Measurements from ENCODE around the gene ATP6V1C2. TPM values are rescaled to one million over a fixed set of nuclear protein-coding genes. Genes with fewer than 3 reads are reported as not detected.

The ATP6V1C2 gene
- total and polyA plus RNA-seq, 2 experiments from 2014 or later: 0.14 to 2.1 TPM

DNA sequence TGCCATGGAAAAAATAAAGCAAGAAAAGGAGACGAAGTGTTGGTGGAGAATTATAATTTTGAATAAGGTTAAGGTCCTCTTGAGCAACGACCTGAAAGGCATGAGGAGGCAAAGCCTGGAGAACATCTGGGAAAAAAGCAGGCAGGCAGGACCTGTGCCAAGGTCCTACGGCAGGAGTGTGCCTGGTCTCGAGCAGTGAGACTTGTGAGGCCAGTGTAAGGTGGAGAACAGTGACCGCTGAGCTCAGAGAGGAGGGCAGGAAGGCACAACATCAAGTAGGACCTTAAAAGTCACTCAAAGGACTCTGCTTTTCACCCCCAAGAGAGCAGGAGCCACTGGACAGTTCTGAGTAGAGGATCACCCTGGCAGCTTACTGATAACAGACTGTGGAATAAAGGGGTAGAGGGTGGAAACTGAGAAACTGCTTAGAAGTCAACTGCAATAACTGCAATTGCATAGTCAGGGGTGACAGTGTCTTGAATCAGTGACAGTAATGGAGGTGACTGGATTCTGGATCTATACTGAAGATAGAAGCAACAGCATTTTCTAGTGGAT is 35.2 kb upstream of the ATP6V1C2 start:
- Mint-ChIP-seq H3K9me3 (no peaks in the 10 kb centered on the region; the same call in 1 of the 3 replicates), H3K36me3 (ENCODE audit: low read depth) (peaks cover 13% of the 10 kb centered on the region), H3K27me3 (ENCODE audit: insufficient read depth, low read depth, poor library complexity) (peaks cover 4% of the 10 kb centered on the region), H3K27ac (no peak overlapping the region), H3K4me3 (no peak overlapping the region), H3K4me1 (peaks cover 3% of the 10 kb centered on the region; the same call in 1 of the 3 replicates)
- no peak for TF ChIP-seq EZH2phosphoT487 (IDR thresholded peaks at IDR 0.05; ENCODE audit: unreplicated experiment)
- TF ChIP-seq, protein P1, sequence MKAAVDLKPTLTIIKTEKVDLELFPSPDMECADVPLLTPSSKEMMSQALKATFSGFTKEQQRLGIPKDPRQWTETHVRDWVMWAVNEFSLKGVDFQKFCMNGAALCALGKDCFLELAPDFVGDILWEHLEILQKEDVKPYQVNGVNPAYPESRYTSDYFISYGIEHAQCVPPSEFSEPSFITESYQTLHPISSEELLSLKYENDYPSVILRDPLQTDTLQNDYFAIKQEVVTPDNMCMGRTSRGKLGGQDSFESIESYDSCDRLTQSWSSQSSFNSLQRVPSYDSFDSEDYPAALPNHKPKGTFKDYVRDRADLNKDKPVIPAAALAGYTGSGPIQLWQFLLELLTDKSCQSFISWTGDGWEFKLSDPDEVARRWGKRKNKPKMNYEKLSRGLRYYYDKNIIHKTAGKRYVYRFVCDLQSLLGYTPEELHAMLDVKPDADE (IDR thresholded peaks at IDR 0.05): no peak
- TF ChIP-seq JUNB (IDR thresholded peaks at IDR 0.05; ENCODE audit: unreplicated experiment): no peak
- no peak for TF ChIP-seq POLR2AphosphoS5 (IDR thresholded peaks at IDR 0.05; ENCODE audit: low read depth)
- TF ChIP-seq, protein P2, sequence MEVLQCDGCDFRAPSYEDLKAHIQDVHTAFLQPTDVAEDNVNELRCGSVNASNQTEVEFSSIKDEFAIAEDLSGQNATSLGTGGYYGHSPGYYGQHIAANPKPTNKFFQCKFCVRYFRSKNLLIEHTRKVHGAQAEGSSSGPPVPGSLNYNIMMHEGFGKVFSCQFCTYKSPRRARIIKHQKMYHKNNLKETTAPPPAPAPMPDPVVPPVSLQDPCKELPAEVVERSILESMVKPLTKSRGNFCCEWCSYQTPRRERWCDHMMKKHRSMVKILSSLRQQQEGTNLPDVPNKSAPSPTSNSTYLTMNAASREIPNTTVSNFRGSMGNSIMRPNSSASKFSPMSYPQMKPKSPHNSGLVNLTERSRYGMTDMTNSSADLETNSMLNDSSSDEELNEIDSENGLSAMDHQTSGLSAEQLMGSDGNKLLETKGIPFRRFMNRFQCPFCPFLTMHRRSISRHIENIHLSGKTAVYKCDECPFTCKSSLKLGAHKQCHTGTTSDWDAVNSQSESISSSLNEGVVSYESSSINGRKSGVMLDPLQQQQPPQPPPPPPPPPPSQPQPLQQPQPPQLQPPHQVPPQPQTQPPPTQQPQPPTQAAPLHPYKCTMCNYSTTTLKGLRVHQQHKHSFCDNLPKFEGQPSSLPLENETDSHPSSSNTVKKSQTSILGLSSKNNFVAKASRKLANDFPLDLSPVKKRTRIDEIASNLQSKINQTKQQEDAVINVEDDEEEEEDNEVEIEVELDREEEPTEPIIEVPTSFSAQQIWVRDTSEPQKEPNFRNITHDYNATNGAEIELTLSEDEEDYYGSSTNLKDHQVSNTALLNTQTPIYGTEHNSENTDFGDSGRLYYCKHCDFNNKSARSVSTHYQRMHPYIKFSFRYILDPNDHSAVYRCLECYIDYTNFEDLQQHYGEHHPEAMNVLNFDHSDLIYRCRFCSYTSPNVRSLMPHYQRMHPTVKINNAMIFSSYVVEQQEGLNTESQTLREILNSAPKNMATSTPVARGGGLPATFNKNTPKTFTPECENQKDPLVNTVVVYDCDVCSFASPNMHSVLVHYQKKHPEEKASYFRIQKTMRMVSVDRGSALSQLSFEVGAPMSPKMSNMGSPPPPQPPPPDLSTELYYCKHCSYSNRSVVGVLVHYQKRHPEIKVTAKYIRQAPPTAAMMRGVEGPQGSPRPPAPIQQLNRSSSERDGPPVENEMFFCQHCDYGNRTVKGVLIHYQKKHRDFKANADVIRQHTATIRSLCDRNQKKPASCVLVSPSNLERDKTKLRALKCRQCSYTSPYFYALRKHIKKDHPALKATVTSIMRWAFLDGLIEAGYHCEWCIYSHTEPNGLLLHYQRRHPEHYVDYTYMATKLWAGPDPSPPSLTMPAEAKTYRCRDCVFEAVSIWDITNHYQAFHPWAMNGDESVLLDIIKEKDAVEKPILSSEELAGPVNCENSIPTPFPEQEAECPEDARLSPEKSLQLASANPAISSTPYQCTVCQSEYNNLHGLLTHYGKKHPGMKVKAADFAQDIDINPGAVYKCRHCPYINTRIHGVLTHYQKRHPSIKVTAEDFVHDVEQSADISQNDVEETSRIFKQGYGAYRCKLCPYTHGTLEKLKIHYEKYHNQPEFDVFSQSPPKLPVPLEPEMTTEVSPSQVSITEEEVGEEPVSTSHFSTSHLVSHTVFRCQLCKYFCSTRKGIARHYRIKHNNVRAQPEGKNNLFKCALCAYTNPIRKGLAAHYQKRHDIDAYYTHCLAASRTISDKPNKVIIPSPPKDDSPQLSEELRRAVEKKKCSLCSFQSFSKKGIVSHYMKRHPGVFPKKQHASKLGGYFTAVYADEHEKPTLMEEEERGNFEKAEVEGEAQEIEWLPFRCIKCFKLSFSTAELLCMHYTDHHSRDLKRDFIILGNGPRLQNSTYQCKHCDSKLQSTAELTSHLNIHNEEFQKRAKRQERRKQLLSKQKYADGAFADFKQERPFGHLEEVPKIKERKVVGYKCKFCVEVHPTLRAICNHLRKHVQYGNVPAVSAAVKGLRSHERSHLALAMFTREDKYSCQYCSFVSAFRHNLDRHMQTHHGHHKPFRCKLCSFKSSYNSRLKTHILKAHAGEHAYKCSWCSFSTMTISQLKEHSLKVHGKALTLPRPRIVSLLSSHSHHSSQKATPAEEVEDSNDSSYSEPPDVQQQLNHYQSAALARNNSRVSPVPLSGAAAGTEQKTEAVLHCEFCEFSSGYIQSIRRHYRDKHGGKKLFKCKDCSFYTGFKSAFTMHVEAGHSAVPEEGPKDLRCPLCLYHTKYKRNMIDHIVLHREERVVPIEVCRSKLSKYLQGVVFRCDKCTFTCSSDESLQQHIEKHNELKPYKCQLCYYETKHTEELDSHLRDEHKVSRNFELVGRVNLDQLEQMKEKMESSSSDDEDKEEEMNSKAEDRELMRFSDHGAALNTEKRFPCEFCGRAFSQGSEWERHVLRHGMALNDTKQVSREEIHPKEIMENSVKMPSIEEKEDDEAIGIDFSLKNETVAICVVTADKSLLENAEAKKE (CRISPR knock-in tag; IDR thresholded peaks at IDR 0.05): no peak
- TF ChIP-seq CREB1 (CRISPR knock-in tag; IDR thresholded peaks at IDR 0.05; ENCODE audit: low read depth): no peak
- no peak for TF ChIP-seq NANOG (IDR thresholded peaks at IDR 0.05; ENCODE audit: borderline replicate concordance)
- TF ChIP-seq EZH2 (IDR thresholded peaks at IDR 0.05; ENCODE audit: low read depth, unreplicated experiment): no peak
- no peak for TF ChIP-seq ZNF114 (CRISPR knock-in tag; IDR thresholded peaks at IDR 0.05)
- TF ChIP-seq ZNF331 (CRISPR knock-in tag; IDR thresholded peaks at IDR 0.05; ENCODE audit: low read depth): no peak
- TF ChIP-seq, protein P3, sequence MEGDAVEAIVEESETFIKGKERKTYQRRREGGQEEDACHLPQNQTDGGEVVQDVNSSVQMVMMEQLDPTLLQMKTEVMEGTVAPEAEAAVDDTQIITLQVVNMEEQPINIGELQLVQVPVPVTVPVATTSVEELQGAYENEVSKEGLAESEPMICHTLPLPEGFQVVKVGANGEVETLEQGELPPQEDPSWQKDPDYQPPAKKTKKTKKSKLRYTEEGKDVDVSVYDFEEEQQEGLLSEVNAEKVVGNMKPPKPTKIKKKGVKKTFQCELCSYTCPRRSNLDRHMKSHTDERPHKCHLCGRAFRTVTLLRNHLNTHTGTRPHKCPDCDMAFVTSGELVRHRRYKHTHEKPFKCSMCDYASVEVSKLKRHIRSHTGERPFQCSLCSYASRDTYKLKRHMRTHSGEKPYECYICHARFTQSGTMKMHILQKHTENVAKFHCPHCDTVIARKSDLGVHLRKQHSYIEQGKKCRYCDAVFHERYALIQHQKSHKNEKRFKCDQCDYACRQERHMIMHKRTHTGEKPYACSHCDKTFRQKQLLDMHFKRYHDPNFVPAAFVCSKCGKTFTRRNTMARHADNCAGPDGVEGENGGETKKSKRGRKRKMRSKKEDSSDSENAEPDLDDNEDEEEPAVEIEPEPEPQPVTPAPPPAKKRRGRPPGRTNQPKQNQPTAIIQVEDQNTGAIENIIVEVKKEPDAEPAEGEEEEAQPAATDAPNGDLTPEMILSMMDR (conservative IDR thresholded peaks at IDR 0.05; ENCODE audit: low read depth in 2 of 2): no peak
- TF ChIP-seq, protein P4, sequence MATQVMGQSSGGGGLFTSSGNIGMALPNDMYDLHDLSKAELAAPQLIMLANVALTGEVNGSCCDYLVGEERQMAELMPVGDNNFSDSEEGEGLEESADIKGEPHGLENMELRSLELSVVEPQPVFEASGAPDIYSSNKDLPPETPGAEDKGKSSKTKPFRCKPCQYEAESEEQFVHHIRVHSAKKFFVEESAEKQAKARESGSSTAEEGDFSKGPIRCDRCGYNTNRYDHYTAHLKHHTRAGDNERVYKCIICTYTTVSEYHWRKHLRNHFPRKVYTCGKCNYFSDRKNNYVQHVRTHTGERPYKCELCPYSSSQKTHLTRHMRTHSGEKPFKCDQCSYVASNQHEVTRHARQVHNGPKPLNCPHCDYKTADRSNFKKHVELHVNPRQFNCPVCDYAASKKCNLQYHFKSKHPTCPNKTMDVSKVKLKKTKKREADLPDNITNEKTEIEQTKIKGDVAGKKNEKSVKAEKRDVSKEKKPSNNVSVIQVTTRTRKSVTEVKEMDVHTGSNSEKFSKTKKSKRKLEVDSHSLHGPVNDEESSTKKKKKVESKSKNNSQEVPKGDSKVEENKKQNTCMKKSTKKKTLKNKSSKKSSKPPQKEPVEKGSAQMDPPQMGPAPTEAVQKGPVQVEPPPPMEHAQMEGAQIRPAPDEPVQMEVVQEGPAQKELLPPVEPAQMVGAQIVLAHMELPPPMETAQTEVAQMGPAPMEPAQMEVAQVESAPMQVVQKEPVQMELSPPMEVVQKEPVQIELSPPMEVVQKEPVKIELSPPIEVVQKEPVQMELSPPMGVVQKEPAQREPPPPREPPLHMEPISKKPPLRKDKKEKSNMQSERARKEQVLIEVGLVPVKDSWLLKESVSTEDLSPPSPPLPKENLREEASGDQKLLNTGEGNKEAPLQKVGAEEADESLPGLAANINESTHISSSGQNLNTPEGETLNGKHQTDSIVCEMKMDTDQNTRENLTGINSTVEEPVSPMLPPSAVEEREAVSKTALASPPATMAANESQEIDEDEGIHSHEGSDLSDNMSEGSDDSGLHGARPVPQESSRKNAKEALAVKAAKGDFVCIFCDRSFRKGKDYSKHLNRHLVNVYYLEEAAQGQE (IDR thresholded peaks at IDR 0.05; ENCODE audit: unreplicated experiment): no peak
- no peak for TF ChIP-seq STAT1 (IDR thresholded peaks at IDR 0.05; ENCODE audit: unreplicated experiment)
- Histone ChIP-seq H2AFZ (no peak overlapping the region), H3K4me1 (ENCODE audit: insufficient read depth) (peaks cover 11% of the 10 kb centered on the region), H3K27me3 (ENCODE audit: insufficient read depth) (no peaks in the 10 kb centered on the region), H3K27ac (ENCODE audit: low read depth) (no peak overlapping the region), H4K20me1 (replicated peaks; ENCODE audit: insufficient read depth) (peaks cover 28% of the 10 kb centered on the region), H3K79me2 (replicated peaks; ENCODE audit: insufficient read depth) (peaks cover 74% of the 10 kb centered on the region), H3F3A (replicated peaks; ENCODE audit: low read depth) (no peaks in the 10 kb centered on the region), H3K4me3 (no peak overlapping the region), H3K4me2 (no peak overlapping the region), H3K9me2 (ENCODE audit: insufficient read depth) (no peaks in the 10 kb centered on the region), H3K36me3 (ENCODE audit: insufficient read depth) (peaks cover 6% of the 10 kb centered on the region)
- no peak for ATAC-seq
- no peak for DNase-seq (ENCODE audit: low spot score)
